ENCODE measurements around the gene COX19. TPM values are rescaled to one million over a fixed set of nuclear protein-coding genes. Genes with fewer than 3 reads are reported as not detected.

The COX19 gene
- total and polyA plus RNA-seq, 2 donors (not counting 1 experiment from before 2014, with no cell fraction given), result 14.7 to 38.3 TPM

- ChIA-PET CTCF (interaction anchor here (1.1 kb wide), 1 partner anchor 9 kb away, joined by 3 read pairs; the partner anchor contains the start of gene ADAP1), POLR2A (no interaction called here)
- Mint-ChIP-seq H3K9me3 (ENCODE audit: insufficient read depth) (peaks cover 2% of the 10 kb centered on the region), H3K4me1 (peaks cover 15% of the 10 kb centered on the region), H3K27ac (no peak overlapping the region), H3K4me3 (no peak overlapping the region), H3K27me3 (peaks cover 5% of the 10 kb centered on the region)
- H3K4me3 ChIP-seq (ENCODE audit: control extremely low read depth in 1 of 5, extremely low read depth in 1 of 5, insufficient read depth in 1 of 5, low read depth in 2 of 5, low read length in 4 of 5), result no peak overlapping the region
- ATAC-seq (ENCODE audit: low read depth) (no peak), DNase-seq (no peak)
- H3K9ac ChIP-seq (ENCODE audit: low read length), result no peak overlapping the region
- no peaks in the 10 kb centered on the region for H4K20me1 ChIP-seq (ENCODE audit: control insufficient read depth, insufficient read depth, low read length, poor library complexity, severe bottlenecking)
- no peaks in the 10 kb centered on the region for H3K27me3 ChIP-seq (replicated peaks in 1 of 4; ENCODE audit: control extremely low read depth in 1 of 4, control insufficient read depth in 3 of 4, insufficient read depth in 4 of 4, low read length in 3 of 4)
- H3K4me1 ChIP-seq (ENCODE audit: control insufficient read depth in 2 of 2, insufficient read depth in 2 of 2, low read length in 2 of 2), result peaks cover 0 to 16% of the 10 kb centered on the region in 2 donors
- H2AFZ ChIP-seq (ENCODE audit: insufficient read depth, low read depth, low read length, poor library complexity, severe bottlenecking), result no peak overlapping the region
- no peak overlapping the region for H3K27ac ChIP-seq (ENCODE audit: low read length in 2 of 2)
- H3K9me3 ChIP-seq (ENCODE audit: control extremely low read depth in 1 of 3, control insufficient read depth in 2 of 3, insufficient read depth in 1 of 3, low read length in 2 of 3), result peaks cover 0 to 2% (median 0%) of the 10 kb centered on the region in 3 donors
- TF ChIP-seq EZH2 (IDR thresholded peaks at IDR 0.05; ENCODE audit: borderline replicate concordance, insufficient read depth, low read depth, low read length, poor library complexity, severe bottlenecking) (no peak), CTCF (IDR thresholded peaks at IDR 0.05) (no peak)
- WGBS (ENCODE audit: insufficient coverage), result 92% methylated on average over 29 of the region's 30 CpGs
- intact Hi-C loops (cut with micrococcal nuclease), result no loop called here
- no peaks in the 10 kb centered on the region for H3K36me3 ChIP-seq (replicated peaks in 1 of 2; ENCODE audit: control extremely low read depth in 1 of 2, control insufficient read depth in 1 of 2, extremely low read depth in 1 of 2, insufficient read depth in 2 of 2, low read length in 1 of 2)
- H3K79me2 ChIP-seq (ENCODE audit: control insufficient read depth, insufficient read depth, low read length), result no peaks in the 10 kb centered on the region
- H3K4me2 ChIP-seq (replicated peaks; ENCODE audit: low read depth, low read length, poor library complexity, severe bottlenecking), result no peak overlapping the region
These were observed 29.6 kb downstream of the COX19 start for GRCh38 chr7:945556-946255.

GRCh38 chr7:945147-945555 is 30.2 kb downstream of the COX19 start:
- Histone ChIP-seq H4K20me1 (ENCODE audit: control insufficient read depth, insufficient read depth, low read length, poor library complexity, severe bottlenecking) (no peaks in the 10 kb centered on the region), H3K27ac (ENCODE audit: low read length in 2 of 2) (no peak overlapping the region), H3K36me3 (replicated peaks in 1 of 2; ENCODE audit: control extremely low read depth in 1 of 2, control insufficient read depth in 1 of 2, extremely low read depth in 1 of 2, insufficient read depth in 2 of 2, low read length in 1 of 2) (no peaks in the 10 kb centered on the region), H2AFZ (ENCODE audit: insufficient read depth, low read depth, low read length, poor library complexity, severe bottlenecking) (no peak overlapping the region), H3K4me2 (replicated peaks; ENCODE audit: low read depth, low read length, poor library complexity, severe bottlenecking) (no peak overlapping the region), H3K4me1 (ENCODE audit: control insufficient read depth in 2 of 2, insufficient read depth in 2 of 2, low read length in 2 of 2) (peaks cover 0 to 11% of the 10 kb centered on the region in 2 donors), H3K79me2 (ENCODE audit: control insufficient read depth, insufficient read depth, low read length) (no peaks in the 10 kb centered on the region), H3K9me3 (ENCODE audit: control extremely low read depth in 1 of 3, control insufficient read depth in 2 of 3, insufficient read depth in 1 of 3, low read length in 2 of 3) (peaks cover 0 to 2% (median 1%) of the 10 kb centered on the region in 3 donors), H3K27me3 (replicated peaks in 1 of 4; ENCODE audit: control extremely low read depth in 1 of 4, control insufficient read depth in 3 of 4, insufficient read depth in 4 of 4, low read length in 3 of 4) (no peaks in the 10 kb centered on the region), H3K4me3 (ENCODE audit: control extremely low read depth in 1 of 5, extremely low read depth in 1 of 5, insufficient read depth in 1 of 5, low read depth in 2 of 5, low read length in 4 of 5) (no peak overlapping the region), H3K9ac (ENCODE audit: low read length) (no peak overlapping the region)
- no peak overlapping the region for H3K27ac Mint-ChIP-seq
- CTCF ChIA-PET, result interaction anchor here (1.1 kb wide), 1 partner anchor 9 kb away, joined by 3 read pairs; the partner anchor contains the start of gene ADAP1
- TF ChIP-seq CTCF (IDR thresholded peaks at IDR 0.05), result no peak
- no peak for TF ChIP-seq EZH2 (IDR thresholded peaks at IDR 0.05; ENCODE audit: borderline replicate concordance, insufficient read depth, low read depth, low read length, poor library complexity, severe bottlenecking)
- peaks cover 6% of the 10 kb centered on the region for H3K9me3 Mint-ChIP-seq (ENCODE audit: insufficient read depth)
- no peak for ATAC-seq (ENCODE audit: low read depth)
- no peak for DNase-seq
- WGBS (ENCODE audit: insufficient coverage), result 91% methylated on average over 13 of the region's 13 CpGs
- H3K27me3 Mint-ChIP-seq, result peaks cover 10% of the 10 kb centered on the region
- intact Hi-C loops (cut with micrococcal nuclease), result no loop called here
- POLR2A ChIA-PET, result no interaction called here
- peaks cover 15% of the 10 kb centered on the region for H3K4me1 Mint-ChIP-seq
- no peak overlapping the region for H3K4me3 Mint-ChIP-seq

All from B cell (primary cell).